Stimulated activated CD8-positive, alpha-beta memory T cell treated with anti-CD3 and anti-CD28 coated beads, Interleukin-15, amount 100 ng/mL, for 1 hour (primary cell): ENCODE results near the gene EBI3.
"Not testable (repeated sequence)": the region's sequence is repeated elsewhere in the genome, so short reads cannot be mapped to it uniquely, and the experiment has no call there.

ENCODE experiments used
- DNase-seq: peaks from one replicate; pipeline ENCODE4 v3.0.0-alpha.2; 2020; ENCODE audit warnings: low read depth

Gene EBI3

GRCh38 chr19:4200940-4201542, 28.3 kb upstream of the EBI3 start:
- DNase-seq = no peak

DNA sequence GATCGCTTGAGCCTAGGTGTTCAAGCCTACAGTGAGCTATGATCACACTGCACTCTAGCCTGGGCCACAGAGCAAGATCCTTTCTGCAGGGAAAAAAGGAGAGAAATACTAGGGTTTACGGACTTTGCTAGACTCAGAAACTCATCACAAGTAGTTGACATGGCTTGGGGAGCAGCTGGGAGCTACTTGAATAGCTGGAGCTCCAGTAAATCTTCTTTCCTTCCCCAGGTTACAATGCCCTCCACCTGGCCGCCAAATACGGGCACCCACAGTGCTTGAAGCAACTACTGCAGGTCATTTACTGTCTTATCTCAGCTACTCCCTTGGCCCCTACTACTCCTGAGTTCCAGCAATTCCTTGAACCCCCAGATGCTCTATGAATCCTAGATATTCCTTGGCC, 27.5 kb upstream of the EBI3 start:
- DNase-seq = no peak

DNA sequence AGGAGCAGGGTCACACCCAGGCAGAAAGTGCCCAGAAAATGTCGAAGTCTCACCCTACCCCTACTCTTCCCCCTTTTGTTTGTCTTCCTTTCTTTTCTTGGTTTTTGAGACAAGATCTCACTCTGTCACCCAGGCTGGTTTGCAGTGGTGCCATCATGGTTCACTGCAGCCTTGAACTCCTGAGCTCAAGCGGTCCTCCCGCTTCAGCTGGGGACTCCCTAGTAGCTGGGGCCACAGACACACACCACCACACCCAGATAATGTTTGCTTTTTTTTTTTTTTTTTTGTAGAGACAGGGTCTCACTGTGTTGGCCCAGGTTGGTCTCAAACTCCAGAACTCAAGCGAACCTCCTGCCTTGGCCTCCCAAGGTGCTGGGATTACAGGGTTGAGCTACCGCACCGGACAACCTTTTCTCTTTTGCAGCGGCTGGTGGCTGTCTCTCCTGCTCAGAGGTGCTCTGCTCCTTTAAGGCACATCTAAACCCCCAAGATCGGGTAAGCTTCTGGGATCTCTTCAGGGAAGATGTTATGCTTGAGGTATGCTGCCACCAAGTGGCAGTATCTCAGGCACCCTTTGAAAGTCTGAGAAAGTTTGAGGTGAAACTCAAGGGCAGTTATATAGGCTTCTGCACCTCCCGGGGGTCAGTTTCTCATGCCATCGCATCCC, 22.4 kb upstream of the EBI3 start:
- DNase-seq = no peak

GRCh38 chr19:4208385-4209094, 20.8 kb upstream of the EBI3 start:
- DNase-seq = no peak

GRCh38 chr19:4210166-4210731, 19.1 kb upstream of the EBI3 start:
- no peak for DNase-seq

DNA sequence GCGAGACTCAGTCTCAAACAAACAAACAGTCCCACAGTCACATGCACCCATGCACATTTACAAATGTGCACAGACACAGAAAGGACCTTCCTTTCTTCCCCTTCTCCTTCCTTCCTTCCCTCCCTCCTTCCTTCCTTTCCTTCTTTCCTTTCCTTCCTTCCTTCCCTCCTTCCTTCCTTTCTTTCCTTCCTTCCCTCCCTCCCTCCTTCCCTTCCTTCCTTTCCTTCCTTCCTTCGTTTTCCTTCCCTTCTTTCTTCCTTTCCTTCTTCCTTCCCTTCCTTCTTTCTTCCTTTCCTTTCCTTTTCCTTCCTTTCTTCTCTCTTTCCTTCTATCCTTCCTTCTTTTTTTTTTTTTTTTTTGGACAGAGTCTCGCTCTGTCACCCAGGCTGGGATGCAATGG, 16.2 kb upstream of the EBI3 start:
- no peak for DNase-seq

GRCh38 chr19:4215807-4216206, 13.5 kb upstream of the EBI3 start:
- DNase-seq = no peak

- DNase-seq = no peak
These were observed 12.5 kb upstream of the EBI3 start for GRCh38 chr19:4216846-4217245.

DNA sequence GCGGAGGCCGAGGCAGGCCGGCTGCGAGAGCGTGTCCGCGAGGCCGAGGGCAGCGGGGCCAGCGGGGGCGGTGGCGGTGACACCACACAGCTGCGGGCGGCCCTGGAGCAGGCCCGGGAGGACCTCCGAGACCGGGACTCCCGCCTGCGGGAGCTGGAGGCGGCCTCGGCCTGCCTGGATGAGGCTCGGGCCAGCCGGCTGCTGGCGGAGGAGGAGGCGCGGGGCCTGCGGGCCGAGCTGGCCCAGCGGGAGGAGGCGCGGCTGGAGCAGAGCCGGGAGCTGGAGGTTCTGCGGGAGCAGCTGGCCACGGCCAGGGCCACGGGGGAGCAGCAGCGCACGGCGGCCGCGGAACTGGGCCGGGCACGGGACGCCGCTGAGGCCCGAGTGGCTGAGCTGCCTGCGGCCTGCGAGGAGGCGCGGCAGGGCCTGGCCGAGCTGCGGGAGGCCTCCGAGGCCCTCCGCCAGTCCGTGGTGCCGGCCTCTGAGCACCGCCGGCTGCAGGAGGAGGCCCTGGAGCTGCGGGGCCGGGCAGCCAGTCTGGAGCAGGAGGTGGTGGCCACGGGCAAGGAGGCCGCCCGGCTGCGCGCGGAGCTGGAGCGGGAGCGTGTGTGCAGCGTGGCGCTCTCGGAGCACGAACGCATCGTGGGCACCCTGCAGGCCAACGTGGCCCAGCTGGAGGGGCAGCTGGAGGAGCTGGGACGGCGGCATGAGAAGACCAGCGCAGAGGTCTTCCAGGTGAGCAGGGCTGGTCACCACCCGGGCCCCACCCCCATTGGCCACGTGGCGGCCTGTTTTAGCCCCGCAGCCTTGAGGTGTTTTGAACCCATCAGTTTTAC, 11.7 kb upstream of the EBI3 start:
- no peak for DNase-seq

DNA sequence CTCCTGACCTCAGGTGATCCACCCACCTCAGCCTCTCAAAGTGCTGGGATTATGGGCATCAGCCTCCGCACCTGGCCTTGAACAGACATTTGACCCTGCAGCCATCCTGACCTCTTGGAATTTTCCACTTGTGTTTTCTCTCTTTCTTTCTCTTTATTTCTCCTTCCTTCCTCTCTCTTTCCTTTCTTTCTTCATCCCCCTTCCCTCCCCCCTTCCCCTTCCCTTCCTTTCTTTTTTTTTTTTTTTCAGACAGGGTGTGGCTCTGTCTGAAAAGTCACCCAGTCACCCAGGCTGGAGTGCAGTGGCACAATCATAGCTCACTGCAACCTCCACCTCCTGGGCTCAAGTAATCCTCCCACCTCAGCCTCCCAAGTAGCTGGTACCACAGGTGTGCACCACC, 10.8 kb upstream of the EBI3 start:
- not testable (repeated sequence) for DNase-seq

DNA sequence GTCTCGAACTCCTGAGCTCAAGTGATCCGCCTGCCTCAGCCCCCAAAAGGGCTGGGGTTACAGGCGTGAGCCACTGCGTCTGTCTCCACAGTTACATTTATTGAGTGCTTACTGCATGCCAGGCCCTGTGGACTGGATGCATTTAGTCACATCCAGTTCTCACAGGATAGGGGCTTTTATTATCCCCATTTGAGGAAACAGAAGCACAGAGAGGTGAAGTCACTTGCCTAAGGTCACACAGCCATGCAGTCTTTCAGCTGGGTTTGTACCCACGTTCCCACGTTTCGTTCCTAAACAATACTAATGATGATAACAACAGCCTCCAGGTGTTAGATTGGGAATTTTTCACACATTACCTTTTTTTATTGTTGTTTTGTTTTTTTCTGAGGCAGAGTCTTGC, 9.1 kb upstream of the EBI3 start:
- DNase-seq = no peak

DNA sequence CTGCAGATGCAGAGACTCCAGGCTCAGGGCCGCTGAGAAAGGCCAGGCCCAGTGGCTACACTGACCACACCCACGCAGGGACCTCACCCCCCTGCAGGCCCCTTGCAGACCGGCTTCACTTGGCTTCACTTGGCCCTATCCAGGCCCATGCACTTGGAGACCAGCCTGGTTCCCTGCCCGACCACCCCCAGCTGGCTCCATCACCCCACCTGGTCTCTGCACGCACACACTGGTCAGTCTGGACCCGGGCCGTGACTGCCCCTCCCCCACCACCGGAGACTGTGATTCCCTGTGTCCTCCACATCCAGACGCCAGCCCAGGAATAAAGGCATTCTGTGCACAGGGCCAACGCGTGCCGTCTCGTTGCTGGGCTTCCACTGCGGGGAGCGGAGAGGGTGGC, 4.9 kb upstream of the EBI3 start:
- no peak for DNase-seq

GRCh38 chr19:4225885-4226284, 3.4 kb upstream of the EBI3 start:
- no peak for DNase-seq

GRCh38 chr19:4227771-4228170, 1.6 kb upstream of the EBI3 start:
- DNase-seq = no peak

DNA sequence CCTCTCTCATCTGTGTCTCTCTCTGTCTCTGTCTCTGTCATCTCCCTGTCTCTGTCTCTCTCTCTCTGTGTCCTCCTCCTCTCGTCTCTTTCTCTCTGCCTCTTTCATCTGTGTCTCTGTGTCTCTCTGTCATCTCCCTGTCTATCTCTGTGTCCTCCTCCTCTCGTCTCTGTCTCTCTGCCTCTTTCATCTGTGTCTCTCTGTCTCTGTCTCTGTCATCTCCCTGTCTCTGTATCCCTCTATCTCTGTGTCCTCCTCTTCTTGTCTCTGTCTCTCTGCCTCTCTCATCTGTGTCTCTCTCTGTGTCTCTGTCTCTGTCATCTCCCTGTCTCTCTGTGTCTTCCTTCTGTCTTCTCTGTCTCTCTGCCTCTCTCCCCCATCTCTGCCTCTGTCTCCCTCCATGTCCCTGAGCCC, 551 bp upstream of the EBI3 start:
- no peak for DNase-seq

DNA sequence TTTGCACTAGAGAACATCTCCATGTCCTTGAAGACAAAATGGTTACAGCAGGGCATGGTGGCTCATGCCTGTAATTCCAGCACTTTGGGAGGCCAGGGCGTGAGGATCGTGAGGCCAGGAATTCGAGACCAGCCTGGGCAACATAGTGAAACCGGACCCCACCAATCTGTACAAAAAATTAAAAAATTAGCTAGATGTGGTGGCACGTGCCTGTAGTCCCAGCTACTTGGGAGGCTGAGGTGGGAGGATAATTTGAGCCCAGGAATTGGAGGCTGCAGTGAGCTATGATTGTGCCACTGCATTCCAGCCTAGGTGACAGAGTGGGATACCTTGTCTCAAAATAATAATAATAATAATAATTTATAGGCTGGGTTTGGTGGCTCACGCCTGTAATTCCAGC, 914 bp downstream of the EBI3 start:
- not testable (repeated sequence) for DNase-seq

GRCh38 chr19:4231521-4231920, 2.2 kb downstream of the EBI3 start:
- DNase-seq = not testable (repeated sequence)

GRCh38 chr19:4232139-4232538, 2.8 kb downstream of the EBI3 start:
- DNase-seq = not testable (repeated sequence)

DNA sequence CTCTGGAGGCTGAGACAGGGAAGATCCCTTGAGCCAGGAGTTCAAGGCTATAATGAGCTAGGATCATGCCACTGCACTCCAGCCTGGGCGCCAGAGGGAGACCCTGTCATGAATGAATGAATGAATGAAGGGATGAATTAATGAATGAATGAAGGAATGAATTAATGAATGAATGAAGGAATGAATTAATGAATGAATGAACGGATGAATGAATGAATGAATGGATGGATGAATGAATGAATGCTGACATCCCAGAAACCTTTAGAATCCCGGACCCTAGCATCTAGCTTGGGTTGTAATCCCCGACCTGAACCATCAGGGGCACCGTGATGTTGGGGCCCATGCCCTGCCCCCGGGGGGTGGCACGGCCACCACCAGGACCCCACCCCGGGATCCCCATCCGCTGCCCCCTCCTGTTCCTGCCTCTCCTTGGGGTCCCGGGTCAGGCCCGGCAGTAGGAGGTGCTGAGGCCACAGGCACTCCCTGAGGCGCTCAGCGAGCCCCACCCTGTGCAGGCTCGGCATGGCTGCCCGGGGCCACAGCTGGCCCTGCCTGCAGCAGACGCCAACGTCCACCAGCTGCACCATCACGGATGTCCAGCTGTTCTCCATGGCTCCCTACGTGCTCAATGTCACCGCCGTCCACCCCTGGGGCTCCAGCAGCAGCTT, 3.4 kb downstream of the EBI3 start:
- no peak for DNase-seq

DNA sequence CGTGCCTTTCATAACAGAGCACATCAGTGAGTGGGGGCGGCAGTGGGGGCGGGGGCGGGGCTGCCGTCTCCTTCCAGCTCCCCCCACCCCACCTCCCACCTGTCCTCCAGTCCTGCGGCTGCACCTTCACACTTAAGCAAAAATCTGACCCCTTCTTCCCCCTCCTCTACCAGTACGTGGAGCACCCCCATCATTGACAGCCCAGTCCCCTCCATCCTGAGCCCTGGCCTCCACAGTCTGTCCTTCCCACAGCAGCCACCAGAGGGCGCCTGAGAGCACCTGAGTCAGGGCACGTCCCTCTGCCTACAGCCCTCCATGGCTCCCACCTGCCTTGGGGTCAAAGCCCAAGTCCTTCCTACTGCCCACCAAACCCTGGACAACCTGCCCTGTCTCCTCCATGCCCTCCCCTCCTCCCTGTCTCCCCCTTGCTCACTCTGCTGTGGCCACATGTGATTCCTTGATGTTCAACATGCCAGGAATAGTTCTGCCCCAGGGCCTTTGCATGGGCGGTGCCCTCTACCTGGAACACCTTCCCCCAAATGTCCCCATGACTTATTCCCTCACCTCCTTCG, 4.0 kb downstream of the EBI3 start:
- peak; percentile 39 for DNase-seq

DNA sequence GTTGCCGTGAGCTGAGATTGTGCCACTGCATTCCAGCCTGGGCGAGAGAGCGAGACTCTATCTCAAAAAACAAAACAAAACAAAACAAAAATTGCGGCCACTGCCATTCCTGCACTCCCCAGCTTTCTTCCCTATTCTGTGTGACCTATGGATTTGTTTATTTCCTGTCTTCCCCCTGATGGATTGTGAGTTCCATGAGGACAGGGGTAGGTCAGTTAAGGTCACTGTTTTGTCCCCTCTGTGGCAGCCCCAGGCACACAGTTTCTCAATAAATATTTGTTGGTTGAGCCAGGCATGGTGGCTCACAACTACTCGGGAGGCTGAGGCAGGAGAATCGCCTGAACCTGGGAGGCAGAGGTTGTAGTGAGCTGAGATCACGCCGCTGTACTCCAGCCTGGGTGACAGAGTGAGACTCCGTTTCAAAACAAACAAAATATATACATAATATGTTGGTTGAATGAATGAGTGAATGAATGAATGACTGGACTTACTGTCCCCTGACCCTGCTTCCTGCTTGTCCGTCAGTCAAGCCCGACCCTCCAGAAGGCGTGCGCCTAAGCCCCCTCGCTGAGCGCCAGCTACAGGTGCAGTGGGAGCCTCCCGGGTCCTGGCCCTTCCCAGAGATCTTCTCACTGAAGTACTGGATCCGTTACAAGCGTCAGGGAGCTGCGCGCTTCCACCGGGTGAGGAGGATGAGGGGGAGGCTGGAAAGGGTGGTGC, 5.0 kb downstream of the EBI3 start:
- no peak for DNase-seq
